ENCODE results near the gene SPRR2G. TPM values are rescaled to one million over a fixed set of nuclear protein-coding genes. Genes with fewer than 3 reads are reported as not detected.
"Not testable (repeated sequence)": the region's sequence is repeated elsewhere in the genome, so short reads cannot be mapped to it uniquely, and the experiment has no call there.

SPRR2G gene
- not detected for polyA plus RNA-seq (ENCODE audit: insufficient read length in 4 of 4)

DNA sequence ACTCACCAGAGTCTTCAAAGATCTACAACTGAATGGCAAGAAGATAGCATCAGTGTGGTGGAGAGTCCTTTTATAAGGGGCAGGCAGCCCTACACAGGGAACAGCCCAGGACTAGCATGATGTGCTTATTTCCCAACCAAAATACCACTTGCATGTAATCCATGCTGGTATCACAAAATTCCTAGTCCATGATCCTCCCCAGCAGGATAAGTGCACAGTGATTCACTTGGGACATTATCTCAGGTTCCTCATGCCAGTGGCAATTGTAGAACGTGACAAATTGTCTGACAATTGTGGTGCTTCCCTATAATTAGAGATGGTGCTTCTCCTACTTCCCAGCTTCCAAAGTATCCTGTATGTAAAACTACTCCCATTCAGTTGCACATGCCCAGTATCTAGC is at the start of gene SPRR2G:
TSS of gene SPRR2G (minus strand) at position 45 of the 400 bp plus-strand sequence. CDS start 780 bp downstream, outside the sequence.
- DNase-seq (ENCODE audit: low read depth in 4 of 4, low spot score in 2 of 4), result no peak

DNA sequence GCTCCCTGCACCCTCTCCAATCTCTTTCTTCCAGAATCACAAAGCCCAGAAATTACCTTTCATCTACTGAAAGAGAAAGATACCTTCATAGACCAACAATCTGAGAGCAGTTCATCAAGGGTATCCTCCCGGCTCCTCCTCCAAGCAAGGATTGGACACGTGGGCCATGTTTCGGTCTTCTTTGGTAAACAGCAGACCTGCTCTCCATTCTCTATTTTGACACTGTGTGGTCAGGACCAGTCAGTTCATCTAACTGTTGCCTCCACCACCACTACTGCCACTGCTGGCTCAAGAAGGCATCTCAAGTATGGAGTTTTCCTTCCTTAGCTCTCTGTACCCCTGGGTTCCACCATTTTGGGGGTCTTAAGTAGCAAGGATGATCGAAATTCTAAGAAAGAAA is 44.5 kb upstream of the SPRR2G start:
- DNase-seq (ENCODE audit: low read depth in 4 of 4, low spot score in 2 of 4), result no peak

DNA sequence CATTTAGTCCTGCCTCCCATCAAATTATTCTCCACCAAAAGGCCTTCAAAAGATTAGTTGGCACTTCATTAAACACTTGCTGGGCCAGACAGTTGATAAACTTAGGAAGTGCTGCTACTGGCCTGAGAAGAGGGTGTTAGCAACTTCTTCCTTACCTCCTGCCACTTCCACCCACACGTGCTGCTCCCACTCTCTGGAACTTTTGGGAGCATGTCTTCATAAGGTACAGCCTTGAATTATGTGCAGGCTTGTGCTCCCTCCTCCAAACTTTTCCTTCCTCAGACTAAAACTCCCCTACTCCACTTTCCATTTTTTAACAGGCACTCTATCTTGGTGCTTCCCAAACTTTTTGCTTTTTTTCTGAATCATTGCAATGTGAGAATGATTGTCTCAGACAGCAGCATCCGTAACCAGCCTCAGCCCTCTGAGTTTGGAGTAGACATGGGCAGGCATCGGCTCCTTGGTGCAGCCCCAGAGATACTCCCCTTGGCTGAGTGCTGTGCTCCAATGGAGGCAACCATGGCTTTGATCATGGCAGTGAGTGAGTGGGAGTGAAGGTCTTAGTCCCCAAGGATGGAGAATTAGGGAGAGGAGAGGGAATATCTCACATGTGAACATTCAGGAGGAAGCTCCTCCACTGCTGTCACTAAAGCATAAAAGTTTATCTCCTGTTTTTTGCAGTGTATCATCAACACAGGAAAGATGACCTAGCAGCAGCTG is 43.8 kb upstream of the SPRR2G start:
- DNase-seq (ENCODE audit: low read depth in 4 of 4, low spot score in 2 of 4), result no peak

DNA sequence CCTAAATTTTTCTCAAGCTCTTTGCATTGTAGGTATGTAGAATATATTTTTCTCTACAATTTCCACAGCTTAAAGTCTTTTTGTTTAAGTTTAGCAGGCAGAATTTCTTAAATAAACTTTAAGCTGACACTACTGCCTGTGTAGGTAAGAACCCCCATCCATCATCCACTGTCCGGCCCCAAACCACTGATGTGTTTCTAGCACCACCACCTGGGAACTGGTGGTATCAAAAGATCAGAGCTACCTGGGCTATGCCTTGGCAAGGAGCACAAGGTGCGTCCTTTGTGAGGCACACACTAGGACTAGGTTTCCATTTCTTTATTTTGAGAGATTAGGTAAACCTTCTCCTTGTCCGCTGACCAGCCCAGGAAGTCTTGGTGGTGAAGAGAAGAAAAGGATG is 42.0 kb upstream of the SPRR2G start:
- DNase-seq (ENCODE audit: low read depth in 4 of 4, low spot score in 2 of 4), result peak in 1 of 4 donors; percentile 20

DNA sequence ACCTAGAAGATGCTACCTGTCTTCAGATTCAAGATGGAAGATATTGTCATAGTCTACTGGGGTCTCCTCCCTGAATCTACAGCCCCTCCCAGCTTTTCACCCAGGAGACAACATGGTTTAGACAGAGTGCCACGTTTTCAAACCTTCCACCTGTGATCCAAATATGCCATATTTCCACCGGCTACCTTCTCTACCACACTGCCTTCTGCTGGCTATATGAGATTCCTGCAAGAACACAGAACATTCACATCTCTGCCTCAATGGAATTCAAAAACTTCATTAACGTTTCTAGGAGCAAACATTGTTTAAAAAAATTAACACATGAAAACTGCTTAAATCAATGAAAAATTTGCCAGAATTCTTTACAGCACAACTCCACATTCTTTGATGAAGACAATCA is 39.7 kb upstream of the SPRR2G start:
- DNase-seq (ENCODE audit: low read depth in 4 of 4, low spot score in 2 of 4), result no peak

DNA sequence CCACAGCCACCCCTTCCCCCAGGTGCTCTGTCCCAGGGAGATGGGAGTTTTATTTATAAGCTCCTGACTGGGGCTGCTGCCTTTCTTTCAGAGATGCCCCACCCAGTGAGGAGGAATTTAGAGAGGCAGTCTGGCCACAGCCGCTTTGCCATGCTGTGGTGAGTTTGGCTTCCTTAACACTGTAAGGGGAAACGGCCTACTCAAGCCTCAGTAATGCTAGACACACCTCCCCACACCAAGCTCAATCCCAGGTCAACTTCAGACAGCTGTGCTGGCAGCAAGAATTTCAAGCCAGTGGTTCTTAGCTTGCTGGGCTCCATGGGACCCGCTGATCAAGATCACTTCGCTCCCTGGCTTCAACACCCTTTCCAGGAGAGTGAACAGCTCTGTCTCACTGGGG is 37.6 kb upstream of the SPRR2G start:
- not testable (repeated sequence) for DNase-seq (ENCODE audit: low read depth in 4 of 4, low spot score in 2 of 4)

DNA sequence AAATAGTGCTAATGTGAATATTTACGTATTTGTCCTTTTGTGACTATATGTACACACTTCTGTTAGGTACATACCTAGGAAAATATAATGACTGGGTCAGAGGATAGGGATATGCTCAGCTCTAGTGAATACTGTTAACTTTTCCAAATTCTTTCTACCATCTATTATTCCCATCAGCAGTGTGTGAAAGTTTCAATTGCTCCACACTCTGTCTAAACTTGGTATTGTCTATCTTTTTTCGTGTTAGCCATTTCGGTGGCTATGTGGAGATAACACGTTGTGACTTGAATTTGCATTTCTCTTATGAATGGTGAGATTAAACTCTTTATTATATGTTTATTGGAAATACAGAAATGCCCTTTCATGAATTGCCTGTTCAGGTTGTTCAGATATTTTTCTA is 29.9 kb upstream of the SPRR2G start:
- DNase-seq (ENCODE audit: low read depth in 4 of 4, low spot score in 2 of 4), result no peak

DNA sequence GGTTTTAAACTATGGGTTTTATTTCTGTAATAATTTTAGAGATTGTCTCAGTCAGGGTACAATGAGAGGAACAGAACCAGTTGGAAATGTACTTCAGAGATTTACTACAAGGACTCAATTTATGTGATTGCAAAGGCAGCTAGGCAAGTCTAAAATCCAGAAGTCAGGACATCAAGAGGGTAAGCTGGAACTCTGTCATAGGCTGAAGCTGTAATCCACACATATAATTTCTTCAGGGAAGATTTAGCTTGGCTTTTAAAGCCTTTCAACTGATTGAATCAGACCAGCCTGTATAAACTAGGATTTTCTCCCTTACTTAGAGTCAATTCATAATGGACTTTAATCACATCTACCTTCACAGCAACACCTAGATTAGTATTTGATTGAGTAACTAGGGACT is 28.2 kb upstream of the SPRR2G start:
- DNase-seq (ENCODE audit: low read depth in 4 of 4, low spot score in 2 of 4), result no peak

DNA sequence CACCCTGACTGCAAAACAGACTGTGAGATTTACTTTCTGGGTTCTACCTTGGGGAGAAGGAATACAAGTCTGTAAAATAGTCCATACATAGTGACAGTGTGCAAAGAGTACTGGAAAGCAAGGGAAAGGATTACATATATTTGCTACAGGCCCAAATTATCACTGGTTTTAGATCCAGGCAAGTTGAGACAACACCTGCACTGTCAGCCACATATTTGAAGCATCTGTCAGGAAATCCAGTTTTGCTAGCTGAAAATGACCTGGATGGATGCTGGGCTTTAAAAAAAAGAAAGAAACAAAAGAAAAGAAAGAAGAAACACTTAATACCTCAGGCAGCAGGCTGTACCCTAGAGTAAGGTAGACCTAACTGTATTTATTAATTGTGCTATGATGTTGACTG is 23.9 kb upstream of the SPRR2G start:
- no peak for DNase-seq (ENCODE audit: low read depth in 4 of 4, low spot score in 2 of 4)

DNA sequence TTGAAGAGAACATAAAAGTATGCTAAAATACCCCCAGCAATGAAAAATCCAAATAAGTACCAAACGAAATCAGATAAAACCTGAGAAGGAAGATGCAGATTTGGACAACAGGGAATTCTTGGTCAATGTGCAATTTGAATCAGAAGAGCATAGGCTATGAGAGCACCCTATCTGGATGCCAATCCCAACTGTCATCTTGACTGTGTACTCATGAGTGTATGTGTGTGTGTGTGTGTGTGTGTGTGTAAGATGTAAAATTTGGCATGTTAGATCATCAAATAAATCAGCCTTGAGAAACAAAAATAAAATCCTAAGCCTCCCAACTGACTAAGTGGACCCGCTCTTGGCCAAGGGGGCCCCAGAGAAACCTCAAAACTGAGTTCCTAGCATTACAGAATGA is 18.0 kb upstream of the SPRR2G start:
- no peak for DNase-seq (ENCODE audit: low read depth in 4 of 4, low spot score in 2 of 4)

DNA sequence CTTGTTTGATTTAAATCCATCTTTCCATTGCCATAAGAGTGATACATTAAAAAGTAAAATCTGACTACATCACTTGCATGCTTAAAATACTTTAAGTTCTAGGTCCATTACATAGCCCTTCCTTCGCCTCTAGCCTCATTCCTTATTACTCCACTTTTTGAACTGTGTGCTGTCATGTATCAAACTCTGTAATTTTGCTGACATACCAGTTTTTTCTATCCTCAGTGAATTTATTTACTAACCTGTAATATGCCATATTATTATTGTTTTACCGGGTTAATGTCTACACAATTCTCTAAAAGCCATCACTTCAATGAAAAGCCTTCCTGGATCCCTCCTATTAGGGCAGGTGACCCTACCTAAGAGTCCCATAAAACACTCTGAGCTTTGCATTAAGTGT is 4.9 kb upstream of the SPRR2G start:
- DNase-seq (ENCODE audit: low read depth in 4 of 4, low spot score in 2 of 4), result no peak

DNA sequence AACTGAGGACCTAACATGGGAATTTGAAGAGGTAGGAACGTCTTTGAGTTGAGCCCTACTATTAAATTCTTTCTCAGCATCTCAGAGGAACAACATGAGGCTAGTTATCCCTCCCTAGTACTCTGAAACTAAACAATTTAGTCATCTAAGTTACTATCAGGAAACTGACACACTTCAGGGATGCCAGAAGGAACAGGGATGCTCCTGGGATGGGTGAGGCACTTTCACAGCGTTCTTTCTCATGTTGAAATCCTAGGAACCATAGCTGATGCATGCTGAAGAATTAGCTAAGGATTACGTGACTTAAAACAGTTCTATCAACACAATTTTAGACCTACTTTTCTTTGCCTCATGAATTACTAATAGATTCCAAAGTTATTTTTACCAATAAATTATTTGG is 1.8 kb upstream of the SPRR2G start:
- DNase-seq (ENCODE audit: low read depth in 4 of 4, low spot score in 2 of 4), result no peak

DNA sequence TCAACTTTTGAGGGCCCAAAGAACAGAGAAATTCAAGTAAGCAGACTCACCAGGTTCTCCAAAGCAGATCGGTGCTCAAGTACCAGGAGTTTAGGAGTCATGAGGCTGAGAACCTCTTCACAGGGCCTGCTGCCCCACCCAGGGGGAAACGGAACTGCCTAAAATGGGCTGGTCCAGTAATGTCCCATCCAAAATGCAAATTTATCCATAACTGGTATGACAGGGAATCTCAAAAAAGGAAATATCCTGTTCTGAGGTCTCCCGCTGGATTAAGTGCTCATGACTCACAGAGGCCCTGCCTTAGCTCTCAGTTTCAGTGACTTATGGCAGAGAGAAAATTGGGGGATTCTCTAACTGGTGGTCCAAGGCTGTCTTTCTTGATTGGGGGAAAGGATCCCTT is 9.3 kb downstream of the SPRR2G start:
- DNase-seq (ENCODE audit: low read depth in 4 of 4, low spot score in 2 of 4), result no peak

DNA sequence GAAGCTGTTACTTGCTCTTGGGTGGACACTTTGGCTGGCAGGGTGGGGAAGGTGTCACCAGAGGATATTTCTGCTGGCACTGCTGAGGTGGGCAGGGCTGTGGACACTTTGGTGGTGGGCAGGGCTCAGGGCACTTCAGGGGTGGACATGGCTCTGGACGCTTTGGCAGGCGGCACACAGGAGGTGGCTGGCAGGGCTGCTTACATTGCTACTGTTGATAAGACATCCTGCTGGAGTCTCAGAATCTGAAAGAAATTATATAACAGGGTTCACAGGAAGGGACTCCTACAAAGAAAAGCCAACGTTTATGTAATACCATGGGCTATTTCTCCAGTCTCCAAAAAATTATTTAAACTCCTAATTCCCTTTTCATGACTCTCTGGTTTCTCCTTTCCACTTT is 10.2 kb downstream of the SPRR2G start:
- no peak for DNase-seq (ENCODE audit: low read depth in 4 of 4, low spot score in 2 of 4)

DNA sequence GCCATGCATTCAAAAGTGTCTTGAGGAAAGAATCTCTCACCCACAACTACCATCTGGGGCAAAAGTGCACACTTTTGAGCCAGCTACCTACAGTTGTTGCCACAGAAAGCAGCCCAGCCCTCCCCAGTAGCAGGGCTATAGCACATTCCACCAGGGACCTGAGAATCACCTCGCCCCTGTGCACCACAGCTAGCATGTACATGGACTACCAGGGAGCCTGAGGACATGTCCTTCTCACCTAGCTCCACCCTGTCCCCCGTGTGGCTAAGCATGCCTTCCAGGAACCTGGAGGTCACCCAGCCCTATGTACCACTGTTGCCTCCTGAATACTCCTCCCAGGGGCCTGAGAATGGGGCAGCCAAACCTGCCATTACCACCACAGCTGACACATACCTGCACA is 16.9 kb downstream of the SPRR2G start:
- no peak for DNase-seq (ENCODE audit: low read depth in 4 of 4, low spot score in 2 of 4)

DNA sequence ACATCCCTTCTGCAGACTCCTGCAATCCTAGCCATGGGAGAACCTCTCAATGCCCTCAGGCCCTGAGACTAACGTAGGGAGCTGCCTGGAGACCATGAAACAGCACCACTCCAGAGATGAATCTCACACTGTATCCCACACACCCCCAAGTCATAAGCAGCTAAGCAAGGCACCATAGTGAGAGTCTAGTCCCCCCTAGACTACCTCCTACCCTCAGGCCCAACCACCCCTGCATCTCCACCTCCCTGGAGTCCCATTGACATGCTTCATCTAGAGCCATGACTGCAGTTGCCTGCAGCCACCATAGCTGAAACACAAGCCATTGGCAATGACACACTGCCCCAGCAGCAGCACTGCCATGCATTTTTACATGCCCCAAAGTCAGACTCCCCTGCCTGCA is 17.4 kb downstream of the SPRR2G start:
- DNase-seq (ENCODE audit: low read depth in 4 of 4, low spot score in 2 of 4), result no peak

DNA sequence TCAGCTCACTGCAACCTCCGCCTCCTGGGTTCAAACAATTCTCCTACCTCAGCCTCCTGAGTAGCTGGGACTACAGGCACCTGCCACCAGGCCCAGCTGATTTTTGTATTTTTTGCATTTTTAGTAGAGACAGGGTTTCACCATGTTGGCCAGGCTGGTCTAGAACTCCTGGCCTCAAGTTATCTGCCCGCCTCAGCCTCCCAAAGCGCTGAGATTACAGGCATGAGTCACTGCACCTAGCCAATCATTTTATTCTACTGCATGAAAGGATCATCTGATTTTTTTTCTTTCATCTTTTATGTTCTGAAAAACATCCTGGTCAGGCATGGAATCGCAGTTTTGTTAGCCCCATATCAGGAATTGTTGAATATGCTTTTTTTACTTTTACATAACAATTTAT is 22.0 kb downstream of the SPRR2G start:
- DNase-seq (ENCODE audit: low read depth in 4 of 4, low spot score in 2 of 4), result not testable (repeated sequence)

DNA sequence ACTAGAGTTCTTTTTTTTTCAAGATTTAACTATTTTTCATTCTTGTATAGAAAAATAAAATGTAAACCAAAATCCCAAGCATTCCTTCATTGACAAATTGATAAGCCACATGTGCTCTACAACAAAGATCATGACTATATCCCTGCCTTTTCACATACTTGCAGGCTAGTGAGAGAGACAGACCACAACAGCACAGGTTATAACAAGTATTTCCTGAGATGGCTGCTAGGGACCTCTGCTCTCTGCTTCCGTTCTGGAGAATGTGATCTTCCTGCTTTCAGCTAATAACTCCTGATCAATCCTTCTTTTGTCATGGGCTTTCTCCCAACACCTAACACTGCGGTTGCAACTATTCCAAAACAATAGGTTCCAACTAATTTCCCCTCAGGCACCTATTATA is 23.4 kb downstream of the SPRR2G start:
- DNase-seq (ENCODE audit: low read depth in 4 of 4, low spot score in 2 of 4), result no peak

DNA sequence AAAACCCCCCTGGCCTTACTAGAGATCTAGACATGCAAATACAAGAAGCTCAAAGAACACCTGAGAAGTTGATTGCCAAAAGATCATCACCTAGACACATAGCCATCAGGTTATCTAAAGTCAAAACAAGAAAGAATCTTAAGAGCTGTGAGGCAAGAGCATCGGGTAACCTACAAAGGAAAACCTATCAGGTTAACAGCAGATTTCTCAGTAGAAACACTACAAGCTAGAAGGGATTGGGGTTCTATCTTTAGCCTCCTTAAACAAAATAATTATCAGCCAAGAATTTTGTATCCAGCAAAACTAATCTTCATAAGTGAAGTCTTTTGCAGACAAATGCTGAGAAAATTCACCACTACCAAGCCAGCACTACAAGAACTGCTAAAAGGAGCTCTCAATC is 25.2 kb downstream of the SPRR2G start:
- DNase-seq (ENCODE audit: low read depth in 4 of 4, low spot score in 2 of 4), result no peak

DNA sequence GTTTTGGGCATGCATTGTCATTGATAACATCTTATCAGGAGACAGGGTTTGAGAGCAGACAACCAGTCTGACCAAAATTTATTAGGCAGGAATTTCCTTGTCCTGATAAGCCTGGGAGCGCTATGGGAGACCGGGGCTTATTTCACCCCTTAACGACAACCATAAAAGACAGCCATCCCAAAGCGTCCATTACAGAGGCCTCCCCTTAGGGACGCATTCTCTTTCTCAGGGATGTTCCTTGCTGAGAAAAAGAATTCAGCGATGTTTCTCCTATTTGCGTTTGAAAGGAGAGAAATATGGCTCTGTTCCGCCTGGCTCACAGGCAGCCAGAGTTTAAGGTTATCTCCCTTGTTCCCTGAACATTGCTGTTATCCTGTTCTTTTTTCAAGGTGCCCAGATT is 26.9 kb downstream of the SPRR2G start:
- DNase-seq (ENCODE audit: low read depth in 4 of 4, low spot score in 2 of 4), result not testable (repeated sequence)

DNA sequence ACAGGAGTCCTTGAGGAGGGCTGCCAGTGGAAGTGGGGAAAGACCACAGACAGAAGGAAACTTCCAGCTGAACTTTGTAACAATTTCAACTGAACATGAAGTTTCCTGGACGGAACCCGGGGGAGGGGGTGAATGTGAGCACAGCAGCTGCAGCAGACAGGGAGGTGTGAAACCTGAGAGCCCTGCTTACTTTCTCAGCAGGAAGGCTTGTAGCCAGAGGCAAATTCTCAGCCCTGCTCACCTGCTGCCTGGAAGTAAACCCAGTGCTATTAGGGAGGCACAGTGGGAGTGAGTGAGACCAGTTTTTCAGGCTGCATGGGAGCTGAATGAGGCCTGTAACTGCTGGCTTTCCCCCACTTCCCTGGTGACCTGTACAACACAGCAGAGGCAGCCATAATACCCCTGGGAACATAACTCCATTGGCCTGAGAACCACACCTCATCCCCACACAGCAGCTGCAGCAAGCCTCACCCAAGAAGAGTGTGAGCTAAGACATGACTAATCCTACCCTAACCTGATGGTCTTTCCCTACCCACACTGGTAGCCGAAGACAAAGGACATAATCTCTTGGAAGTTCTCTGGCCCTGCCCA is 27.8 kb downstream of the SPRR2G start:
- DNase-seq (ENCODE audit: low read depth in 4 of 4, low spot score in 2 of 4), result peak; percentile 42 to 55 (median 50)

DNA sequence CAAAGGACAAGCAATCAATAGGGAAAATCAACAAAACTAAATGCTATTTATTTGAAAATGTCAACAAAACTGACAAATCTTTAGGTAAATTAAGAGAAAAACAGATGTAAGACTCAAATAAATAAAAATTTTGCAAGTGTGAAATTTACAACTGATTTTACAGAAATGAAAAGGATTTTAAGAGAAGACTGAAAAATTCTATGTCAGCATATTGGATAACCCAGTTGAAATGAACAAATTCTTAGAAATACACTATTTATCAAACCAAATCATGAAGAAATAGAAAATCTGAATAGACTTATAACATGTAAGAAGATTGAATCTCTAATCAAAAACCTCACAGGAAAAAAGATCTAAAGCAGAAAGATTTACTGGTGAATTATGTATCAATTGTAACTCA is 29.7 kb downstream of the SPRR2G start:
- DNase-seq (ENCODE audit: low read depth in 4 of 4, low spot score in 2 of 4), result no peak

Data from left renal cortex interstitium (tissue), 4 donors.